ACC112 (cell line): ENCODE results near the gene RFPL1.

ENCODE experiments used
- H2AFZ ChIP-seq: fragments of 200-600 bp; sonication (generic); one replicate; pipeline ENCODE4 v1.6.0; 2017; ENCODE audit warnings: antibody characterized with exemption, low read length; ENCODE audit not compliant: unreplicated experiment
- H3K27ac ChIP-seq: fragments of 200-600 bp; sonication (generic); 2 replicates; pipeline ENCODE4 v1.5.1; 2014; ENCODE audit warnings: low read depth, mild to moderate bottlenecking, antibody characterized with exemption, low read length, moderate library complexity
- H3K27me3 ChIP-seq: fragments of 200-600 bp; sonication (generic); 2 replicates; pipeline ENCODE4 v1.6.1; 2014; ENCODE audit warnings: mild to moderate bottlenecking, antibody characterized with exemption, low read length, moderate library complexity, mixed read lengths; ENCODE audit not compliant: insufficient read depth
- H3K36me3 ChIP-seq: fragments of 200-600 bp; sonication (generic); 2 replicates; pipeline ENCODE4 v1.6.1; 2016; ENCODE audit warnings: mild to moderate bottlenecking, antibody characterized with exemption, low read length, moderate library complexity, mixed read lengths; ENCODE audit not compliant: insufficient read depth
- H3K4me1 ChIP-seq: fragments of 200-600 bp; sonication (generic); one replicate; pipeline ENCODE4 v1.6.1; 2016; ENCODE audit warnings: low read length, mixed read lengths; ENCODE audit not compliant: insufficient read depth, unreplicated experiment, control insufficient read depth
- H3K4me3 ChIP-seq: fragments of 200-600 bp; sonication (generic); 2 replicates; pipeline ENCODE4 v1.5.1; 2014; ENCODE audit warnings: mild to moderate bottlenecking, low read depth, low read length
- H3K79me2 ChIP-seq: fragments of 200-600 bp; sonication (generic); one replicate; pipeline ENCODE4 v1.6.0; 2016; ENCODE audit warnings: low read length; ENCODE audit not compliant: control insufficient read depth, unreplicated experiment, insufficient read depth

Gene RFPL1

GRCh38 chr22:29442976-29443375 lies 4.6 kb downstream of the RFPL1 start:
- no peak overlapping the region for H2AFZ ChIP-seq
- no peaks in the 10 kb centered on the region for H3K27me3 ChIP-seq
- H3K27ac ChIP-seq: no peak overlapping the region
- H3K79me2 ChIP-seq: no peaks in the 10 kb centered on the region
- no peak overlapping the region for H3K4me3 ChIP-seq
- no peaks in the 10 kb centered on the region for H3K36me3 ChIP-seq
- peaks cover 3% of the 10 kb centered on the region for H3K4me1 ChIP-seq

- no peak overlapping the region for H3K27ac ChIP-seq
- no peaks in the 10 kb centered on the region for H3K27me3 ChIP-seq
- peaks cover 3% of the 10 kb centered on the region for H3K4me1 ChIP-seq
- H2AFZ ChIP-seq: no peak overlapping the region
- H3K4me3 ChIP-seq: no peak overlapping the region
- H3K36me3 ChIP-seq: no peaks in the 10 kb centered on the region
- no peaks in the 10 kb centered on the region for H3K79me2 ChIP-seq
Measured at GRCh38 chr22:29443452-29443851, 5.1 kb downstream of the RFPL1 start.

GRCh38 chr22:29443861-29444792 lies 5.7 kb downstream of the RFPL1 start:
- no peak overlapping the region; the same call in 1 of the 2 replicates for H3K27ac ChIP-seq
- no peak overlapping the region for H2AFZ ChIP-seq
- no peak overlapping the region for H3K4me3 ChIP-seq
- H3K36me3 ChIP-seq: no peaks in the 10 kb centered on the region
- no peaks in the 10 kb centered on the region for H3K27me3 ChIP-seq
- H3K4me1 ChIP-seq: peaks cover 3% of the 10 kb centered on the region
- H3K79me2 ChIP-seq: no peaks in the 10 kb centered on the region

GRCh38 chr22:29445508-29445907 lies 7.1 kb downstream of the RFPL1 start:
- Histone ChIP-seq H3K4me1 (peaks cover 3% of the 10 kb centered on the region), H3K4me3 (no peak overlapping the region), H3K79me2 (no peaks in the 10 kb centered on the region), H3K27me3 (no peaks in the 10 kb centered on the region), H3K27ac (no peak overlapping the region), H2AFZ (no peak overlapping the region), H3K36me3 (no peaks in the 10 kb centered on the region)

- Histone ChIP-seq H3K4me1 (peaks cover 3% of the 10 kb centered on the region), H3K4me3 (no peak overlapping the region), H3K27ac (no peak overlapping the region), H3K27me3 (no peaks in the 10 kb centered on the region), H3K79me2 (no peaks in the 10 kb centered on the region), H3K36me3 (no peaks in the 10 kb centered on the region), H2AFZ (no peak overlapping the region)
Measured at GRCh38 chr22:29447906-29448305, 9.5 kb downstream of the RFPL1 start.

- Histone ChIP-seq H3K36me3 (no peaks in the 10 kb centered on the region), H3K79me2 (no peaks in the 10 kb centered on the region), H3K4me1 (no peaks in the 10 kb centered on the region), H3K27me3 (no peaks in the 10 kb centered on the region), H3K27ac (no peak overlapping the region), H2AFZ (no peak overlapping the region), H3K4me3 (no peak overlapping the region)
Measured at GRCh38 chr22:29449296-29449875, 11.0 kb downstream of the RFPL1 start.

- Histone ChIP-seq H3K27ac (no peak overlapping the region), H3K4me1 (no peaks in the 10 kb centered on the region), H3K36me3 (no peaks in the 10 kb centered on the region), H3K4me3 (no peak overlapping the region), H3K79me2 (no peaks in the 10 kb centered on the region), H2AFZ (no peak overlapping the region), H3K27me3 (no peaks in the 10 kb centered on the region)
Measured at GRCh38 chr22:29450222-29450621, 11.8 kb downstream of the RFPL1 start.

- H2AFZ ChIP-seq: no peak overlapping the region
- H3K27ac ChIP-seq: no peak overlapping the region
- no peaks in the 10 kb centered on the region for H3K36me3 ChIP-seq
- no peaks in the 10 kb centered on the region for H3K4me1 ChIP-seq
- no peak overlapping the region for H3K4me3 ChIP-seq
- no peaks in the 10 kb centered on the region for H3K79me2 ChIP-seq
- no peaks in the 10 kb centered on the region for H3K27me3 ChIP-seq
Measured at GRCh38 chr22:29451863-29452262, 13.5 kb downstream of the RFPL1 start.

- H3K27me3 ChIP-seq: no peaks in the 10 kb centered on the region
- no peak overlapping the region for H3K4me3 ChIP-seq
- H3K4me1 ChIP-seq: no peaks in the 10 kb centered on the region
- H3K27ac ChIP-seq: no peak overlapping the region
- H3K79me2 ChIP-seq: no peaks in the 10 kb centered on the region
- no peaks in the 10 kb centered on the region for H3K36me3 ChIP-seq
- no peak overlapping the region for H2AFZ ChIP-seq
Measured at GRCh38 chr22:29454276-29454675, 15.9 kb downstream of the RFPL1 start.

GRCh38 chr22:29456211-29456671 lies 17.9 kb downstream of the RFPL1 start:
- Histone ChIP-seq H3K79me2 (no peaks in the 10 kb centered on the region), H3K36me3 (no peaks in the 10 kb centered on the region), H2AFZ (no peak overlapping the region), H3K4me1 (no peaks in the 10 kb centered on the region), H3K4me3 (no peak overlapping the region), H3K27ac (no peak overlapping the region), H3K27me3 (no peaks in the 10 kb centered on the region)

- H3K27me3 ChIP-seq: no peaks in the 10 kb centered on the region
- H3K36me3 ChIP-seq: no peaks in the 10 kb centered on the region
- no peak overlapping the region for H3K4me3 ChIP-seq
- no peaks in the 10 kb centered on the region for H3K4me1 ChIP-seq
- H3K27ac ChIP-seq: no peak overlapping the region
- no peak overlapping the region for H2AFZ ChIP-seq
- no peaks in the 10 kb centered on the region for H3K79me2 ChIP-seq
Measured at GRCh38 chr22:29457730-29458129, 19.3 kb downstream of the RFPL1 start.
